ENCODE measurements around the gene HCFC1. TPM values are rescaled to one million over a fixed set of nuclear protein-coding genes. Genes with fewer than 3 reads are reported as not detected.

HCFC1 gene
- polyA plus RNA-seq, 3 donors, result 1.9 to 21.8 (median 3.8) TPM

GRCh38 chrX:153961292-153961691 is 10.3 kb downstream of the HCFC1 start:
- H3K36me3 ChIP-seq (replicated peaks in 1 of 2; ENCODE audit: control insufficient read depth in 1 of 2, insufficient read depth in 2 of 2, low read length in 2 of 2), result peaks cover 83 to 92% of the 10 kb centered on the region in 2 donors
- peaks cover 51% of the 10 kb centered on the region for H3K79me2 ChIP-seq (ENCODE audit: insufficient read depth, low read length)
- peaks cover 5% of the 10 kb centered on the region for H3K4me1 Mint-ChIP-seq
- DNase-seq, result no peak
- H3K9me3 ChIP-seq (replicated peaks in 1 of 2; ENCODE audit: control insufficient read depth in 1 of 2, insufficient read depth in 1 of 2, low read length in 2 of 2), result no peaks in the 10 kb centered on the region
- peak overlapping the region in 1 of 7 donors; percentile 30 for H3K27ac Mint-ChIP-seq
- TF ChIP-seq CTCF (IDR thresholded peaks at IDR 0.05), result no peak
- no peak overlapping the region for H2AFZ ChIP-seq (ENCODE audit: insufficient read depth, low read depth, low read length, poor library complexity, severe bottlenecking)
- peaks cover 0 to 15% (median 0%) of the 10 kb centered on the region in 7 donors for H3K9me3 Mint-ChIP-seq
- 100% methylated on average over 1 of the region's 11 CpGs for WGBS (ENCODE audit: insufficient coverage)
- peaks cover 0 to 26% (median 0%) of the 10 kb centered on the region in 3 donors for H3K27me3 Mint-ChIP-seq (ENCODE audit: low read depth in 3 of 3)
- H3K27me3 ChIP-seq (ENCODE audit: control insufficient read depth in 2 of 2, insufficient read depth in 2 of 2, low read length in 2 of 2), result no peaks in the 10 kb centered on the region
- no peak overlapping the region for H3K4me3 Mint-ChIP-seq
- peaks cover 3% of the 10 kb centered on the region in 2 donors for H3K4me1 ChIP-seq (ENCODE audit: control insufficient read depth in 1 of 2, insufficient read depth in 2 of 2, low read length in 2 of 2)
- H3K4me3 ChIP-seq (replicated peaks in 1 of 3; ENCODE audit: low read depth in 2 of 3, low read length in 3 of 3), result no peak overlapping the region
- H3K36me3 Mint-ChIP-seq, result peaks cover 57 to 89% of the 10 kb centered on the region in 2 donors
- no peak overlapping the region for H3K4me2 ChIP-seq (replicated peaks; ENCODE audit: extremely low read depth, low read length, poor library complexity, severe bottlenecking)
- no peak overlapping the region for H3K27ac ChIP-seq (ENCODE audit: low read depth in 1 of 2, low read length in 2 of 2)
- intact Hi-C loops (cut with micrococcal nuclease), result no loop called here
- H4K20me1 ChIP-seq (ENCODE audit: insufficient read depth, low read length), result peaks cover 98% of the 10 kb centered on the region
- no peak overlapping the region for H3K9ac ChIP-seq (ENCODE audit: insufficient read depth, low read length, poor library complexity, severe bottlenecking)

DNA sequence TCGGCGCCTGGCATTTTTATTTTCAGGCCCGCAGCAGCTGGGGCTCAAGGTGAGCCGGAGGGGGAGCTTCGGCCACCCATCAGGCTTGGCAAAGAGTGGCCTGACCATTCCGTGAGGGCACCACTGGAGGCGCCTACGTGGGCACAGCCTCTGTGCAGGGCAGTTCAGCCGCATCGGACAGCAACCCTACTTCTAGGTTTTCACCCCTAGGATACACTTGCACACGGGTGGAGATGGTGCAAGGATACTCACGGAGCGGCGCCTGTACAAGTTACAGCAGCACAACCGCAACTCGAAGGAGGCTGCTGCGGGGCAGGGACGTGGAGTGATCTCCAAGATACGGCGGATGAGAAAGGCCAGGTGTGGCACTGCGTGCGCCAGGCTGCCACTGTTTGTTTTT is 10.8 kb downstream of the HCFC1 start:
- H3K36me3 Mint-ChIP-seq, result peaks cover 61 to 90% of the 10 kb centered on the region in 2 donors
- H3K27ac ChIP-seq (ENCODE audit: low read depth in 1 of 2, low read length in 2 of 2), result no peak overlapping the region
- peaks cover 88 to 97% of the 10 kb centered on the region in 2 donors for H3K36me3 ChIP-seq (replicated peaks in 1 of 2; ENCODE audit: control insufficient read depth in 1 of 2, insufficient read depth in 2 of 2, low read length in 2 of 2)
- intact Hi-C loops (cut with micrococcal nuclease), result no loop called here
- no peaks in the 10 kb centered on the region for H3K27me3 ChIP-seq (ENCODE audit: control insufficient read depth in 2 of 2, insufficient read depth in 2 of 2, low read length in 2 of 2)
- no peak overlapping the region for H3K9ac ChIP-seq (ENCODE audit: insufficient read depth, low read length, poor library complexity, severe bottlenecking)
- H3K4me3 ChIP-seq (replicated peaks in 1 of 3; ENCODE audit: low read depth in 2 of 3, low read length in 3 of 3), result no peak overlapping the region
- H2AFZ ChIP-seq (ENCODE audit: insufficient read depth, low read depth, low read length, poor library complexity, severe bottlenecking), result no peak overlapping the region
- H3K4me1 Mint-ChIP-seq, result no peaks in the 10 kb centered on the region
- TF ChIP-seq CTCF (IDR thresholded peaks at IDR 0.05), result no peak
- peaks cover 46% of the 10 kb centered on the region for H3K79me2 ChIP-seq (ENCODE audit: insufficient read depth, low read length)
- DNase-seq, result no peak
- H3K27ac Mint-ChIP-seq, result no peak overlapping the region
- H3K4me1 ChIP-seq (ENCODE audit: control insufficient read depth in 1 of 2, insufficient read depth in 2 of 2, low read length in 2 of 2), result no peaks in the 10 kb centered on the region
- H3K9me3 ChIP-seq (replicated peaks in 1 of 2; ENCODE audit: control insufficient read depth in 1 of 2, insufficient read depth in 1 of 2, low read length in 2 of 2), result no peaks in the 10 kb centered on the region
- H3K9me3 Mint-ChIP-seq, result peaks cover 0 to 15% (median 0%) of the 10 kb centered on the region in 7 donors
- H3K27me3 Mint-ChIP-seq (ENCODE audit: low read depth in 3 of 3), result peaks cover 0 to 25% (median 0%) of the 10 kb centered on the region in 3 donors
- no peak overlapping the region for H3K4me3 Mint-ChIP-seq
- H3K4me2 ChIP-seq (replicated peaks; ENCODE audit: extremely low read depth, low read length, poor library complexity, severe bottlenecking), result no peak overlapping the region
- WGBS (ENCODE audit: insufficient coverage), result 95% methylated on average over 10 of the region's 22 CpGs
- H4K20me1 ChIP-seq (ENCODE audit: insufficient read depth, low read length), result peaks cover 98% of the 10 kb centered on the region

All from CD14-positive monocyte (primary cell).